ENCODE measurements around the gene HOXA3.

The HOXA3 gene

DNA sequence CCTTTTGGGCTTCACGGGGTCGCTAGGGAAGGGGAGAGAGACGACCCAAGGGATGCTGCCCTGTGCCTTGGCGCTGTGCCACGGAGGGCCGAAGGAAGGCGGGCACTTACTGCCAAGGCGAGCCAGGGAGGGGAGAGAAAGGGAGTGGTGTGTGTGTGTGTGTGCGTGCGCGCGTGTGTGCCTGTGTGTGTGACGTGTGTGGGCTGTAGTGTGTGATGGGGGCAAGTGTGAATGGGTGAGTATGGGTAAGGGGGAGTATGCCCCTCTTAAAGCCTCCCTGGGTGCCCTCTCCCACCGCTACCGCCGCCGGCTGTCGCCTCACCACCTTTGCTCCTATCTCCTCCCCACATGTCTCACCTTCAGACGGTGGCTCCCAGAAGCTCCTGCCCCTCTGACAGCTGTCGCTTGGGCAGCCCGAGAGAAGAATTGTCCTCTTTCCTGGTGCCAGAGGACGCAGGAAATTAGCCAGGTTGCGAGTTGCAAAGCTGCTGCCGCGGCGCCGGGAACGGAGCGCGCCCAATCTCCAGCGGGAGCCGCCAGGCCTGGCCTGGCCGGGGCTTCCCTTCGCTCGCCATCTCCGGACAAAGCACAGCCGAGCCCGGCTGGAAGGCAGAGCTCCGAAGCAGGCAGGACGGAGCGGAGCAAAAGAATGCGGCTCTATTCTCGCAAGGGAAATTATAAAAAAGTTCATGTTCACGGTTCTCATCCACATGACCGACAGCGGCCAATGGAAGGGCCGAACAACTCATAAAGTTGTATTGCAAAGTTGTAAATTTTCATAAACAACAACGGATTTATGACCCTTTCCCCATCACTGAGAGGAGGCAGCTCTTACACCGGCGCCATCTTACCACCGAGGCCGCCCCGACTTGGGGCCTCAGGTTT lies at the start of gene HOXA3:
TSS of gene HOXA3 (minus strand) at position 653 of the 885 bp plus-strand sequence. CDS start 41,943 bp downstream, outside the sequence.
- no peak for DNase-seq

DNA sequence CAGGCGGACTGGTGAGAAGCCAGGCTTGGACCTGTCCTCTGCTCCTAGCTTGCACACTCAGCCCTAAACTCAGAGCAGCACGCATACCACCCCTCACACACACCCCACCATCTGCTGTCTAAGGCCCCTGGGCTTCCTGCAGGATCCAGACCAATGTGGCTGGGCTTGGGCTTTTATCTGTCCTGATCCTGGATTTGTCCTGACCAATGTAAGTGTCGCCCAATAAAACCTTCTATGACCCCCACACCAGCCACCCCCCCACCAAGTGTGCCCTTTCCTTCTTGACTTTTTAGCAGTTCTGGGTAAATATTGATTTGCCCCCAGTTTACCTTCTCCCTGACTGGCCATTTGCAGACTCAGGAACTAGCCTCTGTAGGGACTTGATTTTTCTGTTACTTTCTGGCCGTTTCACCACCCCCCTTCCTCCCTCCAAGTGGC lies 49.2 kb upstream of the HOXA3 start:
- no peak for DNase-seq

DNA sequence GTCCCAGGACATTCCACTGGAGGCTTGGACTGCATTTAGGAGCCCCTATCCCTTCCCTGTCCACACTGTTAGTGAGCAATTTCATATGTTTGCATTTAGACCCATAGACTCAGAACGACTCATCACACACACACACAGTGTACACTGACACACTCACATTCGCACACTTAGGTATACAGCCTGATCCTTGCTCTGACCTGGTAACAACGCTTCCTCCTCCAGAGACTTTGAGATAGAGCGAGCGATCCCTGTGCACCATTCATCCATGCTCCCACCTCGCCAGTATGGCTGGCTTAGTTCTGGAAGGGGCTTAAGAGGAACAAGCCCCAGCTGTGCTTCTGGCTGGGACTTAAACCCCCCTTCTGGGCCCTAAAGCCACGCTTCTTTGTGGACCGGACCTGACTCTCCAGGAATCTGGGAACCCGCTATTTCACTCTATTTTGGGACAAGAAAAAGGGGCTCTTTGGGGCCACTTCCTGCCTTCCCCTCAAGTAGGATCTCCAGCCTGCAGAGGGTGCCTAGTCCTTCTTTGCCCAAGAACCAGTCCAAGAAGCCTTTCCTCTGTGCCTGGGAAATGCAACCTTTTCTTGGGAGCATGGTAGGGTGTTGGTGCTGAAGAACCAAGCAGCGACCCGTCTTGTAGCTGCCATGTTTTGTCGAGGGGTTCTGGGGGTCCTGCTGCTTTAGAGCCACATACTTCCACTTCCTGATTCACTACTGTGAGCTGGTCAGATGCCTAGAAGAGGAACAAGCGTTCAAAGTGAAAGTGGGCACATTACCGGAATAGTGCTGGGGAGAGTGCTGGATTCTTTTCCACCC lies 48.6 kb upstream of the HOXA3 start:
- no peak for DNase-seq

DNA sequence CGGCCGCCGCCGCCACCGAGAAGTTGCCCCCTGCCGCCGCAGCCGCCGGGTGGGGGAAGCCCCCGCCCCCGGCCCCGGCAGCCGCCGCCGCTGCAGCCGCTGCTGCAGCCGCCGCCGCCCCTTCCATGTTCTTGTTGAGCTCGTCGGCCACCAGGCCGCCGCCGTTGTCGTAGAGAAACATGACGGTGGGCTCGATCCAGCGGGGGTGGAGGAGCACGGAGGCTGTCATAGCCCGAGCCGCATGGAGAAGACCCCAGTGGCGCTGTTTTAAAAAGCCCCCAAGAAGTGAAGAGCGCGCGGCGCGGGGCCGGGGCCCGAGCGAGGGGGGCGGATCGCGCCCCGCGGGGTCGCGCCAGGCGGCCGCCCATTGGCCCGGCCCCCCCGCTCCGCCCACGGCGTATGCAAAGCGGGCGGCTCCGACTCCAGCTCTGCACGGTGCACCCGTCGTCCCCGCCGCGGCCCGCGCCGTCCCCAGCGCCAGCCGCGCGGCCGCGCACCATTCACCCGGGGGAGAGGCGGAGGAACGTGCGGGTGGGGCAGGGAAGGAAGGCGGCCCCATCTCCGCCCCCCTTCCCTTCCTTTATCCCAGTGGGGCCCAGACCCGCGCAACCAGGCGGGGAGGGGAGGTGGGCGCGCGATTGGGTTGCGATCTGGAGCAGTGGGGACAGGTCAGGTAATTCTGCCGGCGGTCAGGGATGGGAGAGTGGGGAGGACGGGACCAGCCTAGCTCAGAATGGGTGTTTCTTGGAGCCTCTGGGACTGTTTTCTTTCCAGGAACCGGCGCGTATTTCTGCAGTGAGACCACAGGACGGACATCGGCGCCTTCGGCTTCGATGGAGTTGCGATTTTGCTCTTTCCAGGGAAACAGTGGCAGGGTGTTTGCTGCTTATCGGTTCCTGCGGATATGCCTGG lies 47.7 kb upstream of the HOXA3 start, which contains the start of gene HOXA13:
TSS of gene HOXA13 (minus strand) at position 243 of the 912 bp plus-strand sequence. CDS start at position 229, 14 bp downstream.
- no peak for DNase-seq

DNA sequence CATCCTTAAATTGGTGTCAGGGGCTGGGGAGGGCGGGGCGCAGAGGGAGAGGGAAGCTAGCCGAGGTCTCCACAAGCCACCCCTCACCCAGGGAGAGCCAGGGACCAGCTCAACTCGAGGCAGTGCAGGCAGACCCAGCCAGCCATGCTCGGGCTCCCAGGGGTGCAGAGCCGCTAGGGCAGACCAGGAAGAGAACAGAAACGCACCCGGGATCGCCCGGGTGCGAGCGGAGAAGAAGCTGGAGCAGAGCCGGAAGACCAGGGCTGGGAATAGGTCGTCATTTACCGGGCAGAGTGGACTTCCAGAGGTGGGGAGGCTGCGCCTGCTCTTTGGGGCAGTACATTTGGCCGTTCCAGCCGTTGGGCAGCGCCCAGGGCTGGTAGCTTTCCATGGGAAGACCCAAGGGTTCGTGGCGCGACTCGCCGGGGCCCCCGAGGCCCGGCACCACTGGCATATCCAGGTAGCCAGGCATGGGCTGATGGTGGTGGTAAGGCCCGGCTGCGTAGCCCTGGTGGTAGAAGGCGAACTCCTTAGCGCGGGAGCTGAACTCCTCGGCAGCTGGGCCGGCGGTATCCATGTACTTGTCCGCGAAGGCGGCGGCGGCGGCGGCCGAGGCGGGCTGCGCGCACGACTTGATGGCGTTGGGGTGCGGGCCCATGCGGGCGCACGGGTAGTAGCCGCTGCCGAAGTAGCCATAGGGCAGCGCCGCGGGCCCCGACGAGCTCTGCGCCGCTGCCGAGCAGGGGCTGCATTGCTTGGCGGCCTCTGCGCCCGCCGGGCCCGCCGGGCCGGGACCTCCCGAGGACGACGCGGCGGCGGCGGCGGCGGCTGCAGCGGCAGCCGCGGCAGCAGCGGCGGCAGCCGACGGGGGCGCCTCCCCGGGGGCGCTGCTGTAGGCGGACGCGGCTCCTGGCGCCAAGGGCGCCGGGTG lies 46.8 kb upstream of the HOXA3 start:
- DNase-seq, result no peak

DNA sequence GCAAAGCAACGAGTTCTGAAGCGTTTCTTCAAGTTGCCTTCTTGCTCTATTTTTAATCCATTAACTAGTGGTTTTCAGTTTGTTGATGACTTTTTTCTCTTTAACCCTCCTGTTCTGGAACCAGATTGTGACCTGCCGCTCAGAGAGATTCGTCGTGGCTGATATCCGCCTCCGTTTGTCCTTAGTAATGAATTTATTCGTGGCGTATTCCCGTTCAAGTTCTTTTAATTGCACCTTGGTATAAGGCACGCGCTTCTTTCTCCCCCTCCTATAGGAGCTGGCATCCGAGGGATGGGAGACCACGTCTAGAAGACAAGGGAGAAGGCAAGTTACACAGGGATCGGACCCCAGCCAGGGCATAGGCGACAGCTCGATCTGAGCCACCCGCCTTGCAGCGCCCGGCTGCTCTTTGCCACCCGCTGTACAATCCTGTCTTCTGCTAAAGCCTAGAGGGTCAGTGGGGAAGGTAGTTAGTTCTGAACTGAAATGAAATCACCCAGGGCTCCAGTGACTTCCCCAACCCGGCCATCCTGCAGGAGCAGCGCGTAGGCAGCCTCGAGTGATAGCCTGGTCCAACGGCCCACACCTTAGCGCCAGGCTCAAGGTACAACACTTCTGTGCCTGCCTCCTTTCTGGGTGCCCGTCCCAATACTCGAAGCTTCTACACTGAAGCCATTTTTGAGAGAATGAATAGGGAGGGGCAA lies 45.9 kb upstream of the HOXA3 start:
- no peak for DNase-seq

DNA sequence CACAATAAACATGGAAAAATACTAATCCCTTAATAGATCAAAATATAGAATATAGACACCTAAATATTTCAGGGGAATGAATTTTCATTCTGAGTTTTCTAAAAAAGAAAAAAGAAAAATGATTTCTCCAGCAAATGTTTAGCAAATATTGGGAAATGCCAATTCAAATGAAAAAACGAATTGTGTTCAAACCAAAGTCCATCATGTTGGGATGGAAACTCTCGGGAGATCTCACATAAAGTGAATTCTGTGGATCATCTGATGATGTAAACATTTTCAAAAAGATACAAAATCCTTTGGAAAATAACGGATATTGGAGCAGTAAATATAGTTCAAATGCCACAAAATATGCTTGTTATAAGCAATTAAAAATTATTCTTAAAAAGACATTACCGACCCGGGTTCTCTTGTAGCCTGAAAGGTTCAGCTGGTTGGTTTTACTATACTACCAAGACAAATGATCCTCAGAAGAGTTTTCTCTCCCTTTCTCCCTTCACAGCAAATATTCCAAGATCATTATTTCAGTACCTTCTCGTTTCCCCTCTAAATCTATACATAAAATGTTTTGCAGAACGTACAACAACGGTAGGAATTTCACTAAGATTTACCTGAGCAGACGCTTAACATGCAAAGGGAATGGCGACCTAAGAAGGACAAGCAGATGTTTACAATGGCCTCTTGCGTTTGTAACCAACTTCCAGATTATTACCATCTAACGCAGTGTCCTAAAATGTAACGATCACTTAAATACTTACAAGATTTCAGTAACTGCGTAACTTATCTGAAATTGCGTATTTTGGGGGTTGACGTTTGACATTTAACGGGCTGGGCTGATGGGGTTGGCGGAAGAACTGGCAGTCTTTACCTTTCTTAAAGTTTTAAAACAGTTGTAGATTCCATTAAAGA lies 45.0 kb upstream of the HOXA3 start:
- DNase-seq, result no peak

DNA sequence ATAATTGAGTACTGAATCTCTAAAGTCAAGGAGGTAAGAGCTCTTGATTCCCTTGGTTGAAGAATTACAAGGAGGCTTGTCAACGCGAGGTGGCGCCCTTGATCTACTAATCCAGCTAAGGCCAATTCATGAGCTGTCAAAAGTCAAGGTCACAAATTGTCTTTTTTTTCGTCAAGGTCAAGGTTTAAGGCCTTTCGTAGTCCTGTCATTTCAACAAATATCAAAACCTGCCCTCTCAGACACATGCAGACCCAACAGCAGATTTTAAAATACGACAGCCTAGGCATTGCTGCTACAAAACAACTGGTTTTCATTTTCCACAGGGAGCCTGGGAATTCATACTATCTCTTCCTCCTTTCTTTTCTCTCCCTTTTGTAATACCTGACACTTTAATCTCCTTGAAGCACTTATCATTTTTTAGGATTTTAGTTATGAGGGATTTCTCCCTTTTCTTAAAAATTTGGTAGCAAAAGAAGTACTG lies 43.9 kb upstream of the HOXA3 start:
- DNase-seq, result peak; percentile 68

DNA sequence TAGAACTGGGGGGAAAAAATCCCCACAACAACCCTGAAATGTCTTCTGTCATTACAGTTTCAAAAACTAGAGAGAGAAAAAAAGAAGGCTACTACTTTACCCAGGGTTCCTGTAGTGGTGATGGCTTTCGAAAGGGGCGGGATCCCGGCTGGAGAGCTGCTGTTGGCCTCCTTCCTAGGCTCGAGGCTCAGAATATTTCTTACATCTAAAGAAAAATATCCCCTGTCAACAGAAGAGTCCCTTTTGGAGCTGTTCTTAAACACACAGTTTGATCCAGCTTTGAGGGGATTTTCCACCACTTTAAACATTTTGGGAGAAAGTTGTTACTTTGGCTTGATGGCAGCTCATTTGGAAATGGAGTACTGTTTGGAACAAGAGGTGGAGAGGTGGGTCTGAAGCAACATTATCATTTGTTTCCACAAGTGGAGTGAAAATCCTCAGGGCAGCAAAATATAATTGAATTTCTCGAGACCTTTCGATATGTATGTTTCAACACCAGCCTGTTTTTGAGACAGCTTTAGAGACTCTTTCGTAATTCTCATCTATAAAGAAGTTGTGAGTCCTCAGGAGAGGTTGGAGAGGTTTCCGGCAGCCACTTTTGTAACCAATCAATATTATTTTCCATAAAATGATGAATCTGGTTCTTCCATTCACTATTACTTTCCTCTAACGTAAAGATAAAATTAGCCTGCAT lies 42.5 kb upstream of the HOXA3 start:
- no peak for DNase-seq

DNA sequence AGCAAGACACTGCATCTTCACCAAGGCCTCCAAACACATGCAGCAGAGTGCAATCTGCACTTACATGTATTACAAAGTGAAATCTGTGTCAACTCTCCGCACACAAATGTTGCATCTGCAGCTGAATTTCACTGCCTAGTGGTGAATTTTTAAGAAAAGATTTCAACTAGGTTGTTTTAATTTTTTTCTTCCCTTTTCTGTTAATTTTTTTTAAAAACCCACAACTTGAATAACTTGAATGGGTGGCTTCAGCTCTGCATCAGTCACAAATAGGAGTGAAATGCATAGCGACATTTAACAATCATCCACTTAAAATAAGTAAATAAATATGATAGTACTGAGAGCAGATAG lies 41.6 kb upstream of the HOXA3 start:
- no peak for DNase-seq

DNA sequence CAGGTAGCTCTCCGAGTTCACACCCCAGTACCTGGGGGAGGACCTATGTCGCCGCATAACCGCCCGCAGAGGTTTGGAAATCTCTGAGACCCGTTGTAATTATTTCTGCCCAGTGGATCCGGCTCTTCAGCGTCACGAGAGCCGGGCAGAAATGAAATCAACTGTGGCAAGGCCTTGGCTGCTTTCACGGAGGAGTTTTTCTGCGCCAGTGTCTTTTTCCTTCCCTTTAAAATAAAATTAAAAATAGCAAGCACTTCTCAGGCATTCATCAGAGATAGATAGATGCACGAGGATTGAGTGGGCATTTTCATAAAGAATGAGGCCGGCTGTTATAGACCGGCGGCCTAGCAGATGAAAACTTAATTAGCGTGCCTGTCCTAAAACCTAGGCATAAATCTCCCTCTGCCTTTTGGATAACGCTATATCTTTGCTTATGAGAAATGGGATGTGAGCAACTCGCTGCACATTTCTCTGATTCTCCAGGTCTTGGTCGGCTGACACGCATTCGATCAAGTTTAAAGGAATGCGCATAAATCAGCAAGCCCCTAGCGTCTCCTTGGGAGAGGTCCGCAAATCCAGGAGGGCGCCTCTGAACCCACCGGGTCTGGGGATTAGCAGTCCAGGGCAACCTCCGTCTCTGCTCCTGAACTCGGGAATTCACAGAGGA lies 41.1 kb upstream of the HOXA3 start:
- no peak for DNase-seq

DNA sequence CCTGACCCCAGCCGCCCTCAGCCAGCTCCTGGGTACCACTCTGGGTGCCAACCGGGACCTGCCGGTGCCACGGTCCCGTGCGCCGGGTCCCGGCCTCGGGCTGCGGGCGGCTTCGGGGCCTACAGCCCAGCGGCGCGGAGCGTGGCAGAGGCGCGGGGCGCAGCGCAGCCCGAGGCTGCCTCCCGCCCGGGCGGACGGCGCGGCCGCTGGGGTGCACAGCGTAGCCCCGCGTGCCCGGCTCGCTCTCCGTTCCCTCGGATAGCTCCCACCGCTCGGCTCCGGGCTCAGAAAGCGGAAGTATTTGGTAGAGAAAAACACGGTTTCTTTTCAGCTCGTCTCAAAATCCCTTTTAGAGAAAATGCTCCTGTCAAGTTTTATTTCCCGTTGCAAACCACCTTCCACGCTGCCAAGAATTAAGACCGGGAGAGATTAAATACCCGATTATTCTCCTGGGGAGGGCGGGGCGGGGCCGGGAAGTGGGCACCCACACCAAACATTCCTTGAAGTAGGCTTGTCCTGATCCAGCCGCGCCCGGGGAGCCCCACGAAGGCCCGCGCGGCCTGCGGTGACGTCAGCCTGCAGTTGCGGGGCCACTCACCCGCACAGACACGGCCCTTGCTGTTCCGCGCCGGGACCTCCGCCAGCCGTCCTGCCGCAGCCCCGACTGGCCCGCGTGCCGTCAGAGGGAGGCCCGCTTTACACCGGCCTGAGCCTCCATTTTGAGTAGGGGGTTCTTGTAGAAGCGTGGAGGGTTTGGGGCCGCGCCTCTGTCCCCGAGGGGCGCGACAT lies 40.4 kb upstream of the HOXA3 start:
- DNase-seq, result no peak

DNA sequence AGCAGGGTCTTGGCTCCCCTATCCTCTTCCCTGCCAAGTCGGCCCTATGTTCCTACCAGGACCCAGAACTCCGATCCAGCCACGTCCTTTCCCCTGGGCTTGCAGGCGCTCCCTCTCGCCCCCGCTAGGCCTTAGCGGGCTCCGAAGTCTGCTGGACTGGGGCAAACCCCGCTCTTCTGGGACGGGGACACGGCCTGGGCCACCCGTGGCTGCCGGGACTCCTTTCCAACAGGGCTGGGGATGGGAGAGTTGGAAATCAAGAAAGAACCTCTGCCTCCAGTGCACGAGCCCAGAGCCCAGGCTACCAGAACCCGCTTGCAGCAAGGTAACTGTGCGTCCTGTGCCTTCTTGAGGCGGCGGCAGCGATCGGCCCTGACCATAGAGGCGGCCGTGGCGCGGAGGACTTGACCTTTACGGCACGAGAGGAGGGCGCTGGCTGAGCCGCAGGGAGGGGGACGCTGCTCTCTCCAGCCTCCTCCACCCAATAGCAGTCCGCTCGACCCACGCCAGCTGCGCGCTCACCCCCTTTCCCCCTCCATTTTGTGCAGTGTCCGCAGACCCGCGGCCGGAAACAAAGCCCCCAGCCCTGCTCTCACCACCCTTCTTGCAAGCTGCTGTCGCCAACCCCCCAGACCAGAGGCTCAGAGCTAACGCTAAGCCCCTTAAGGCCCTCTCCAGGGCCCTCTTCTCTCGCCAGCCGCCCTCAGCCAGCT lies 39.6 kb upstream of the HOXA3 start:
- DNase-seq, result no peak

DNA sequence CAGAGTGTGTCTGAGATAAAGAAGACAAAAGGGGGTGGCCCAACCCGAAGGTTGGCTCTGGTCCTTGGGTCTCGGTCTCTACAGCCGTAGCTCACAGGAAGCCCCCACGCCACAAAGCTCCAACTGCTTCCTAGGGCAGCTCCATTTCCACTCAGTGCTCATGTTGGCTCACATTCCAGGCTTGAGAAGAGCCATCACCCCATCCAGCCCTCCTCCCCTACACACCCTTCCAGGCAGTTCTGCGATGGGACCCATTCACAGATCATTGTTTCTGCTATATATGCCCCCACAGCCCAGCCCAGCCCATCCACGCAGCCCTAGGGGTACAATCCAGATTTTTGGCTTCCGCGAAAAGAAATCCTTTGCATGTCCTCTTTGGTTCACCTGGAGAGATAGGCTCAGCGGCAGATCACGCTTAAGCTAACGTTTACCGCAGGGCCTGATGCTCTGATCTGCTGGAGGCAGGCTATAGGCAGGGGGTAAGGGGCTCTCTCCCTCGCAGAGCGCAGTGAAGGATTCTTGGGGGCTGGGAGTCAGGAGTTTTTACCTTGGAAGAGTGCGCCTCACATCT lies 38.9 kb upstream of the HOXA3 start:
- no peak for DNase-seq

DNA sequence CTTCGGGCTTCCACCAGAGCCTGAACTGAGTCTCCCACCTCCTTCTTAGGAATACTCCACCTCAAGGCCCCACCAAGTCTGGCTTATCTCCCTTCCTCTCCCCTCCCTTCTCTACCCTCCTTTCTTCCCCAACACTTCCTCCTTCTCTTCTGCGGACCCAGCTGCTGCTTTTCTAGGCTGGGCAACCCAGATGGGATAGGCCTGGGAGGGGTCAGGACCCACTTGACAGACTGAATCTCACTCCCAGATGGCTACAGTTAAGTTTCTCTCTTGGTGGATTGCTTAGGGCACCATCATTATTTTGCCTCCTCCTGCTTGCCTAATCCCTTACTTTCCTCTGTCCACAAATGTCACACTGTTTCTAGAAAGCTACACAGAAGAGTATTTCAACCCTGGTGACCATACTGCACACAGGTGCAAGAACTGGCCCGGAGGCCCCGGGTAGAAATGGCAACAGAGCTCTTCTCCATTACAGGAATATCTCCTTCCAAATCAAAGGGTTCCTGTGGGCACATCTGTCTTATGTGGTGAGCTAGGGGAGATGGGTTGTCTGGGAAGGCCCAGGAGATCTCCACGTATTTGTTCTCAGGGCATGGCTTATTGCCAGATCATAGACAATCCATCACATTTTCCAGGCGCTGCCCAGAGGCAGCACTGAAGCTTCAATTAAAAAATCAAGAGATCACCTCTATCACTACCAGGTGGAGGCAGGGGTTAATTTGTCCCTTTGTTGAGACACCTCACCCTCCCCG lies 37.8 kb upstream of the HOXA3 start:
- no peak for DNase-seq

Data from activated effector memory CD4-positive, alpha-beta T cell treated with Interleukin-2 at 50 U/mL for 16 hours (primary cell).